Mesothelial cell of epicardium (in vitro differentiated cells): Measurements from ENCODE around the gene NDRG4. TPM values are rescaled to one million over a fixed set of nuclear protein-coding genes. Genes with fewer than 3 reads are reported as not detected.

Experiments
- DNase-seq, 2 experiments: peaks; one replicate each; pipeline ENCODE4 v3.0.0; 2021; ENCODE audit warnings: low spot score in 2 of 2; ENCODE audit not compliant: unreplicated experiment in 2 of 2
- H3K27ac Mint-ChIP-seq: 2 replicates; pipeline ENCODE4 v1.8.0; 2021; ENCODE audit warnings: mixed read lengths
- H3K27me3 Mint-ChIP-seq: 2 replicates; pipeline ENCODE4 v1.8.0; 2021; ENCODE audit warnings: low read depth, mixed read lengths
- H3K36me3 Mint-ChIP-seq: 2 replicates; pipeline ENCODE4 v1.8.0; 2021; ENCODE audit warnings: mixed read lengths
- H3K4me1 Mint-ChIP-seq: 2 replicates; pipeline ENCODE4 v1.8.0; 2021; ENCODE audit warnings: mixed read lengths
- H3K4me3 Mint-ChIP-seq: 2 replicates; pipeline ENCODE4 v1.8.0; 2021; ENCODE audit warnings: mild to moderate bottlenecking, moderate library complexity, mixed read lengths
- H3K9me3 Mint-ChIP-seq: 2 replicates; pipeline ENCODE4 v1.8.0; 2021; ENCODE audit warnings: mixed read lengths
- CTCF ChIP-seq: fragments of 200-600 bp; sonication (generic); IDR thresholded peaks from one replicate; pipeline ENCODE4 v1.5.0; 2021; ENCODE audit warnings: antibody characterized with exemption; ENCODE audit not compliant: unreplicated experiment
- total RNA-seq: library from RNA; stranded (reverse); gene quantifications from 3 replicates; pipeline ENCODE4 v1.2.1, GENCODE V29; 2021

NDRG4 gene
- total RNA-seq, 1 donor from 2014 or later: 17.4 TPM

- DNase-seq: peak; percentile 55 to 76
- H3K9me3 Mint-ChIP-seq: no peaks in the 10 kb centered on the region
- peaks cover 19% of the 10 kb centered on the region for H3K4me1 Mint-ChIP-seq
- no peaks in the 10 kb centered on the region for H3K36me3 Mint-ChIP-seq
- peak overlapping the region; percentile 69 for H3K27ac Mint-ChIP-seq
- H3K27me3 Mint-ChIP-seq: peaks cover 17% of the 10 kb centered on the region
- no peak for TF ChIP-seq CTCF
- H3K4me3 Mint-ChIP-seq: peak overlapping the region; percentile 83
Measured at GRCh38 chr16:58501242-58502131, 1.5 kb downstream of the NDRG4 start.

GRCh38 chr16:58502217-58502921 is 2.4 kb downstream of the NDRG4 start:
- DNase-seq: no peak
- Mint-ChIP-seq H3K9me3 (no peaks in the 10 kb centered on the region), H3K4me1 (peaks cover 19% of the 10 kb centered on the region), H3K4me3 (peak overlapping the region; percentile 83), H3K27ac (no peak overlapping the region), H3K27me3 (peaks cover 14% of the 10 kb centered on the region), H3K36me3 (no peaks in the 10 kb centered on the region)
- TF ChIP-seq CTCF: no peak

DNA sequence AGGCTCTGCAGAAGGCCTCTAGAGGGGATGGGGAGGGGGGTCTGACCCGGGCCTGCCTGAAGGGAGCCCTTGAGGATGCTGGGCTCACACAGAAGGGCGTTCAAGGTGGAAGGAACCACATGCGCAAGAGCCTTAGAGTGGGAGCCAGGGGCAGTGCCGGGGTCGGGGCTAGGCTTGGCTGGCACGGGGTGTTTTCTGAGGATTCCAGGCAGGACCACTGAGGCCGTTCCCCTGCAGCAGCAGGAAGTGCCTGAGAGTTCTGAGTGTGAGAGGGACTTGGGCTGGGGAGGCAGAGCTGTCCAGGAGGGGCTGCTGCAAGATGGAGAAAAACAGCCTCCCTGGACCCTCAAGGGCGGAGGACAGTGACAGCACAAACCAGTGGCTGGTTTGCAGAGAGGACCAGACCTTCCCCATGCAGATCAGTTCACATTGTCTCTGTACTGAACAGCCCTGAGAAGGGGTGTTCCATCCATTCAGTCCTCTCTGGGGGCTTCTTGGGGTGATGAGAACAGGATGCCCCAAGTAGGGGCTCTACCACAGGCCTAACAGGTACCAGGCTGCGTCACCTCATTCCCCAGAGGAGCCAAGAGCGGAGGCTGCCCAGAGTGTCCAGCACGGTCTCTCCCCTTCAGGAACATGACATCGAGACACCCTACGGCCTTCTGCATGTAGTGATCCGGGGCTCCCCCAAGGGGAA is 3.4 kb downstream of the NDRG4 start:
- TF ChIP-seq CTCF: no peak
- Mint-ChIP-seq H3K27me3 (peaks cover 7% of the 10 kb centered on the region), H3K4me3 (no peak overlapping the region), H3K4me1 (peaks cover 19% of the 10 kb centered on the region), H3K27ac (no peak overlapping the region), H3K9me3 (no peaks in the 10 kb centered on the region), H3K36me3 (no peaks in the 10 kb centered on the region)
- DNase-seq: no peak

DNA sequence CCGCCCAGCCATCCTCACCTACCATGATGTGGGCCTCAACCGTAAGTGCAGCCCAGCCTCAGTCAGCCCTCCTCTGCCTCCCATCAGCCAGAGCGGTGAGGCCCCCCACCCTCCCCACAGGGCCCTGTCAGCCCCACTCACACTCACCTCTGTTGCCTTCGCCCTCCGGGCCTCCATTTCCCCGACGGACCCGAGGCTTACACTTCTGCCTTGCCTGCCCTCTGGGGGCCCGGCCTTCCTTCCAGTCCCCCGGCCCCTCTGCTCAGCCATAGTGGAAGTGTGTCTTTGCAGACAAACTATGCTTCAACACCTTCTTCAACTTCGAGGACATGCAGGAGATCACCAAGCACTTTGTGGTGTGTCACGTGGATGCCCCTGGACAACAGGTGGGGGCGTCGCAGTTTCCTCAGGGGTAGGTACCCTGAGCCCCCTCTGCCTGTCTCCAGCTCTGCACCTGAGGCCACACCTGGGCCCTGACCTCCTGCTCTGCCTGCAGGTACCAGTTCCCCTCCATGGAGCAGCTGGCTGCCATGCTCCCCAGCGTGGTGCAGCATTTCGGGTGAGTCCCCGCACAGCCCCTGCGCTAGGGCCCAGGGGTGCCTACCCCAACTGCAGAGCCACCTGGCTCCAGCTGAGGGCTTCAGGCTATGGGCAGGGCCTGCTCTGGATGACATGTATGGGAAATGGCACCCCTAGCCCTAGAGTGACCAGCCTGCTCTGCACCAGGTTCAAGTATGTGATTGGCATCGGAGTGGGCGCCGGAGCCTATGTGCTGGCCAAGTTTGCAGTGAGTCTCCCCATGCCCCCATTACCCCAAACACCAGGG is 4.1 kb downstream of the NDRG4 start:
- DNase-seq: no peak
- H3K27me3 Mint-ChIP-seq: peaks cover 5% of the 10 kb centered on the region
- H3K27ac Mint-ChIP-seq: no peak overlapping the region

More for the DNA sequence above, 4.1 kb downstream of the NDRG4 start:
- peaks cover 19% of the 10 kb centered on the region for H3K4me1 Mint-ChIP-seq
- no peak overlapping the region for H3K4me3 Mint-ChIP-seq
- no peaks in the 10 kb centered on the region for H3K36me3 Mint-ChIP-seq
- H3K9me3 Mint-ChIP-seq: no peaks in the 10 kb centered on the region
- no peak for TF ChIP-seq CTCF
